Transverse colon (tissue), 4 donors: ENCODE data around the gene LRRC26. TPM values are rescaled to one million over a fixed set of nuclear protein-coding genes. Genes with fewer than 3 reads are reported as not detected.

Experiments
- DNase-seq: peaks from one replicate; pipeline ENCODE4 v3.0.0-alpha.2; 2019
- H3K27ac ChIP-seq, 4 donors: fragments of 200-600 bp; sonication (generic); 2 replicates each; pipeline ENCODE4 v1.5.1; 2016 to 2018; ENCODE audit warnings: inconsistent platforms in 4 of 4
- H3K27me3 ChIP-seq: fragments of 200-600 bp; sonication (generic); 2 replicates; pipeline ENCODE4 v1.5.1; 2017; ENCODE audit warnings: inconsistent platforms
- H3K36me3 ChIP-seq, 4 donors: fragments of 200-600 bp; sonication (generic); 2 replicates each; pipeline ENCODE4 v1.5.1; 2017 to 2019; ENCODE audit warnings: inconsistent platforms in 4 of 4
- H3K4me1 ChIP-seq, 4 donors: fragments of 200-600 bp; sonication (generic); 2 replicates each; pipeline ENCODE4 v1.5.1; 2017 to 2020; ENCODE audit warnings: inconsistent platforms in 4 of 4
- H3K4me3 ChIP-seq, 4 donors: fragments of 200-600 bp; sonication (generic); 1 replicate in 1 of 4; 2 replicates in 3 of 4; pipeline versions ENCODE4 v1.5.1 to v1.6.1; 2017 to 2019; ENCODE audit warnings: inconsistent platforms in 4 of 4
- H3K9me3 ChIP-seq, 2 donors: fragments of 200-600 bp; sonication (generic); 2 replicates each; pipeline ENCODE4 v1.5.1; 2017 to 2019; ENCODE audit warnings: inconsistent platforms in 2 of 2
- CTCF ChIP-seq, 5 experiments: fragments of 200-600 bp in 3 of 5; fragments of 450-650 bp in 2 of 5; sonication (generic) in 3 of 5; IDR thresholded peaks; 1 replicate in 2 of 5; 2 replicates in 3 of 5; pipeline ENCODE4 v1.5.1; 2016 to 2017; ENCODE audit warnings: antibody characterized with exemption in 5 of 5, inconsistent platforms in 3 of 5, mild to moderate bottlenecking in 2 of 5, moderate library complexity in 1 of 5
- EP300 ChIP-seq: sonication (generic); formaldehyde crosslinking; IDR thresholded peaks from one replicate; pipeline ENCODE4 v1.6.1; 2017; ENCODE audit warnings: antibody characterized with exemption, low read depth
- POLR2A ChIP-seq: fragments of 450-650 bp; IDR thresholded peaks from one replicate; pipeline ENCODE4 v1.6.1; 2016; ENCODE audit warnings: antibody characterized with exemption, mild to moderate bottlenecking, moderate library complexity
- POLR2AphosphoS5 ChIP-seq, 3 donors: sonication (generic); formaldehyde crosslinking; IDR thresholded peaks; one replicate each; pipeline ENCODE4 v1.6.1; 2016; ENCODE audit warnings: antibody characterized with exemption in 3 of 3
- WGBS, 2 donors: methylation state at CpG; one replicate each; pipeline ENCODE4 v1.1.5; 2018; ENCODE audit warnings: low coverage in 1 of 2; 5-methylcytosine and 5-hydroxymethylcytosine counted together
- in situ Hi-C, 4 donors: fragments of 200-750 bp; cut with MboI; loops; one replicate each; pipeline versions ENCODE4 v1.15.0 to v1.15.1; 2017; ENCODE audit warnings: low sequenced_read_pairs in 3 of 4, low pct_ligation_motif_present in 1 of 4, low pct_unique_long_range_greater_than_20kb in 1 of 4
- intact Hi-C: fragments of 100-400 bp; cut with DNase I; formaldehyde crosslinking; loops from one replicate; pipeline ENCODE4 v1.15.1; 2023; ENCODE audit warnings: low total_unique reads
- total RNA-seq, 4 donors: library from RNA; depleted of rRNA; stranded (reverse); fragments of >200 nt; gene quantifications; one replicate each; pipeline ENCODE4 v1.1.0, GENCODE V29; 2016

Gene LRRC26
- total RNA-seq, 4 donors from 2014 or later: 31.8 to 437 (median 64.8) TPM

- 91% methylated on average over 19 of the region's 19 CpGs; no CpG with 5 or more reads in 1 of the 2 donors for WGBS, 2 donors
- Histone ChIP-seq H3K4me3 (no peak overlapping the region), H3K27me3 (no peaks in the 10 kb centered on the region), H3K9me3 (no peaks in the 10 kb centered on the region), H3K36me3 (no peaks in the 10 kb centered on the region), H3K27ac (no peak overlapping the region), H3K4me1 (peaks cover 0 to 25% (median 24%) of the 10 kb centered on the region in 4 donors)
- intact Hi-C loops: no loop called here
- DNase-seq: no peak
- no peak for TF ChIP-seq POLR2AphosphoS5 (IDR thresholded peaks at IDR 0.05)
- TF ChIP-seq POLR2A: no peak
- TF ChIP-seq EP300: no peak
- TF ChIP-seq CTCF (IDR thresholded peaks at IDR 0.05): no peak
- in situ Hi-C loops: loop anchor here in 1 of 4 donors (25.0 kb wide), 1 partner anchor 102 kb away; the partner anchor contains the start of gene DPP7
These were observed 44.8 kb upstream of the LRRC26 start for GRCh38 chr9:137214620-137215019.

- WGBS, 2 donors: 88% methylated on average over 49 of the region's 49 CpGs; no CpG with 5 or more reads in 1 of the 2 donors
- in situ Hi-C loops (loop anchor here in 1 of 4 donors (25.0 kb wide), 1 partner anchor 101 kb away; the partner anchor contains the start of gene DPP7), intact Hi-C loops (no loop called here)
- peaks cover 0 to 19% (median 16%) of the 10 kb centered on the region in 4 donors for H3K4me1 ChIP-seq
- no peaks in the 10 kb centered on the region for H3K36me3 ChIP-seq
- TF ChIP-seq POLR2AphosphoS5 (IDR thresholded peaks at IDR 0.05) (no peak), POLR2A (no peak), EP300 (no peak), CTCF (IDR thresholded peaks at IDR 0.05) (peak in 1 of 5 experiments; percentile 10)
- H3K27ac ChIP-seq: no peak overlapping the region
- DNase-seq: no peak
- H3K27me3 ChIP-seq: no peaks in the 10 kb centered on the region
- no peak overlapping the region for H3K4me3 ChIP-seq
- no peaks in the 10 kb centered on the region for H3K9me3 ChIP-seq
These were observed 43.6 kb upstream of the LRRC26 start for GRCh38 chr9:137213160-137214060.

DNA sequence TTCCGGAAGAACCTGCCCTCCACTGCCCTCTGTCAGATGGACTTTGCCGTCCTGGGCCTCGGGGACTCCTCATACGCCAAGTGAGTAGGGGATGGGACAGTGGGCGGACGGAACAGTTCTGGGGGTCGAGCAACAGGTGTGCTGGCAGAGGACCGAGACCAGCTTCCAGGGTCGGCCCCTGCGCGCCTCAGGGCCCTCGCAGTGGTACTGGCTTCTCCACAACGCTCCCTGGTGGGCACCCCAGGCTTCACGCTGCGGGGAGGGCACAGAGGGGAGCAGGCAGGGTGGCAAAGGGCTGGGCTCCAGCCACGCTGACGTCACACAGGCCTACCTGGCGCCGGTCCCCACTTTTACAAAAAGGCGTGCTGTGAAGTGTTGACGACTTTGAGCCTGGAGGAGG lies 42.7 kb upstream of the LRRC26 start:
- Histone ChIP-seq H3K4me3 (no peak overlapping the region), H3K27ac (no peak overlapping the region), H3K4me1 (peaks cover 0 to 10% (median 8%) of the 10 kb centered on the region in 4 donors), H3K9me3 (no peaks in the 10 kb centered on the region), H3K36me3 (no peaks in the 10 kb centered on the region), H3K27me3 (no peaks in the 10 kb centered on the region)
- in situ Hi-C loops (loop anchor here in 1 of 4 donors (25.0 kb wide), 1 partner anchor 100 kb away; the partner anchor contains the start of gene DPP7), intact Hi-C loops (no loop called here)
- TF ChIP-seq EP300: no peak
- no peak for TF ChIP-seq POLR2AphosphoS5 (IDR thresholded peaks at IDR 0.05)
- TF ChIP-seq POLR2A: no peak
- no peak for TF ChIP-seq CTCF (IDR thresholded peaks at IDR 0.05)
- 75% methylated on average over 21 of the region's 21 CpGs; no CpG with 5 or more reads in 1 of the 2 donors for WGBS, 2 donors
- DNase-seq: no peak

GRCh38 chr9:137211532-137211931 lies 41.7 kb upstream of the LRRC26 start:
- intact Hi-C loops: no loop called here
- no peak overlapping the region for H3K4me3 ChIP-seq
- H3K36me3 ChIP-seq: no peaks in the 10 kb centered on the region
- no peaks in the 10 kb centered on the region for H3K27me3 ChIP-seq
- in situ Hi-C loops: loop anchor here in 1 of 4 donors (25.0 kb wide), 1 partner anchor 99 kb away; the partner anchor contains the start of gene DPP7
- peaks cover 3 to 6% (median 4%) of the 10 kb centered on the region in 4 donors for H3K4me1 ChIP-seq
- no peaks in the 10 kb centered on the region for H3K9me3 ChIP-seq
- 82% methylated on average over 13 of the region's 13 CpGs; no CpG with 5 or more reads in 1 of the 2 donors for WGBS, 2 donors
- no peak for TF ChIP-seq POLR2AphosphoS5 (IDR thresholded peaks at IDR 0.05)
- TF ChIP-seq CTCF (IDR thresholded peaks at IDR 0.05): no peak
- TF ChIP-seq EP300: no peak
- no peak for TF ChIP-seq POLR2A
- H3K27ac ChIP-seq: no peak overlapping the region
- DNase-seq: no peak
